ENCODE measurements around the gene WDR46. TPM values are rescaled to one million over a fixed set of nuclear protein-coding genes. Genes with fewer than 3 reads are reported as not detected.

The WDR46 gene
- total and polyA plus RNA-seq, 2 of the 8 experiments (the other 6 are each of a cell fraction or from before 2014, with no cell fraction given), result 69.7 to 91.0 TPM

GRCh38 chr6:33278392-33278741 is 10.7 kb downstream of the WDR46 start (continued):
- TF ChIP-seq CHD7 (IDR thresholded peaks at IDR 0.05; ENCODE audit: insufficient replicate concordance, low read length) (no peak), CHD2 (IDR thresholded peaks at IDR 0.05; ENCODE audit: low read length) (no peak), ZNF274 (IDR thresholded peaks at IDR 0.05; ENCODE audit: borderline replicate concordance, extremely low read depth, low read length) (no peak), YY1 (IDR thresholded peaks at IDR 0.05; ENCODE audit: low read depth, low read length) (no peak), ATF2 (IDR thresholded peaks at IDR 0.05; ENCODE audit: low read length) (no peak), RXRA (IDR thresholded peaks at IDR 0.05; ENCODE audit: insufficient read depth, low read depth, low read length) (no peak), JUND (IDR thresholded peaks at IDR 0.05; ENCODE audit: low read length) (no peak), SIRT6 (IDR thresholded peaks at IDR 0.05; ENCODE audit: low read length) (no peak), FOSL1 (IDR thresholded peaks at IDR 0.05; ENCODE audit: insufficient read depth, low read depth, low read length) (no peak)
